K562 (cell line): Measurements from ENCODE around the gene METAP1D. TPM values are rescaled to one million over a fixed set of nuclear protein-coding genes. Genes with fewer than 3 reads are reported as not detected.

ENCODE experiments used
- ATAC-seq: fragments of 200-7000 bp; cut with Tn5 transposase; 3 replicates; pipeline ENCODE4 v1.9.1; 2020; ENCODE audit warnings: moderate library complexity
- BruUV-seq: library from RNA; stranded (reverse); fragments of 400-500 nt; replicated peaks from 2 replicates; lab custom pipeline; 2021; lab: Mats Ljungman, UMichigan
- CTCF ChIA-PET: fragments of 300-600 bp; formaldehyde crosslinking; extraction: SDS; loops from one replicate; lab custom pipeline; 2021; ENCODE audit warnings: low intra/inter-chr PET ratio; lab: Yijun Ruan, JAX
- POLR2A ChIA-PET: fragments of 300-600, 350-650 bp; sonication (Branson Sonifier 250); formaldehyde crosslinking; extraction: SDS; loops from one replicate; lab custom pipeline; 2021; ENCODE audit warnings: antibody characterized with exemption, inconsistent platforms; lab: Yijun Ruan, JAX
- DNase-seq, 4 experiments: peaks; one replicate each; pipeline versions ENCODE4 v3.0.0 to v3.0.0-alpha.2; 2011 to 2018; ENCODE audit warnings: low spot score in 3 of 4, mixed read lengths in 3 of 4; ENCODE audit errors: extremely low read depth in 1 of 4
- FAIRE-seq: peaks from 2 replicates; lab custom pipeline; 2011; peaks lifted over from hg19 to GRCh38; lab: Jason Lieb, UNC
- H2AFZ ChIP-seq: 2 replicates; pipeline ENCODE4 v1.6.0; 2011; ENCODE audit warnings: low read depth, low read length, control low read depth, inconsistent platforms
- H3K27ac ChIP-seq: fragments of 200-600 bp; 3 replicates; pipeline ENCODE4 v1.8.0; 2011; ENCODE audit warnings: low read depth, mild to moderate bottlenecking, control low read depth, inconsistent platforms, low read length, moderate library complexity, mixed read lengths; ENCODE audit errors: extremely low read depth
- H3K27me3 ChIP-seq, 2 experiments: fragments of 300-600 bp in 1 of 2; 2 replicates in 1 of 2; 3 replicates in 1 of 2; pipeline versions ENCODE4 v1.6.0 to v1.8.0; 2011; ENCODE audit warnings: inconsistent platforms in 2 of 2, low read length in 2 of 2, mild to moderate bottlenecking in 1 of 2, mixed read lengths in 1 of 2, moderate library complexity in 1 of 2; ENCODE audit not compliant: control insufficient read depth in 2 of 2, insufficient read depth in 2 of 2
- H3K36me3 ChIP-seq: fragments of 300-600 bp; 3 replicates; pipeline ENCODE4 v1.8.0; 2011; ENCODE audit warnings: mild to moderate bottlenecking, low read length, inconsistent platforms; ENCODE audit not compliant: control insufficient read depth, insufficient read depth
- H3K4me1 ChIP-seq, 2 experiments: fragments of 200-600 bp in 1 of 2; replicated peaks in 1 of 2; 2 replicates in 1 of 2; 3 replicates in 1 of 2; pipeline versions ENCODE4 v1.5.1 to v1.8.0; 2011; ENCODE audit warnings: inconsistent platforms in 2 of 2, low read length in 2 of 2, mild to moderate bottlenecking in 1 of 2, mixed read lengths in 1 of 2, moderate library complexity in 1 of 2; ENCODE audit not compliant: control insufficient read depth in 2 of 2, insufficient read depth in 2 of 2
- H3K4me2 ChIP-seq: 2 replicates; pipeline ENCODE4 v1.6.1; 2011; ENCODE audit warnings: low read length, control low read depth, inconsistent platforms, mixed read lengths; ENCODE audit not compliant: insufficient read depth
- H3K4me3 ChIP-seq: fragments of 200-600 bp; sonication (generic), shearing (Covaris generic); 2 replicates; pipeline ENCODE4 v1.5.1; 2016; ENCODE audit warnings: control low read depth, inconsistent platforms
- H3K79me2 ChIP-seq: fragments of 200-600 bp; 3 replicates; pipeline ENCODE4 v1.8.0; 2011; ENCODE audit warnings: low read length, inconsistent platforms; ENCODE audit not compliant: control insufficient read depth, insufficient read depth
- H3K9ac ChIP-seq, 2 experiments: 2 replicates each; pipeline versions ENCODE4 v1.6.0 to v1.6.1; 2011; ENCODE audit warnings: low read depth in 2 of 2, low read length in 2 of 2, control low read depth in 1 of 2, inconsistent platforms in 1 of 2, mild to moderate bottlenecking in 1 of 2, mixed read lengths in 1 of 2; ENCODE audit not compliant: insufficient read depth in 1 of 2
- H3K9me1 ChIP-seq: one replicate; pipeline ENCODE4 v1.6.0; 2011; ENCODE audit warnings: inconsistent platforms, mild to moderate bottlenecking, low read length, moderate library complexity; ENCODE audit not compliant: control insufficient read depth, insufficient read depth
- H3K9me3 ChIP-seq: replicated peaks from 2 replicates; pipeline ENCODE4 v1.5.1; 2011; ENCODE audit warnings: low read depth, low read length, inconsistent platforms; ENCODE audit not compliant: control insufficient read depth, insufficient read depth
- H4K20me1 ChIP-seq: replicated peaks from 2 replicates; pipeline ENCODE4 v1.6.1; 2011; ENCODE audit warnings: low read length, inconsistent platforms, mixed read lengths; ENCODE audit not compliant: control insufficient read depth, insufficient read depth
- CBFB ChIP-seq: sonication (generic); formaldehyde crosslinking; IDR thresholded peaks from 2 replicates; pipeline ENCODE4 v1.4.0; 2020; ENCODE audit warnings: mild to moderate bottlenecking, missing genetic modification reagents
- GATAD2B ChIP-seq: fragments of 450-650 bp; IDR thresholded peaks from 2 replicates; pipeline ENCODE4 v1.6.1; 2017; ENCODE audit warnings: mild to moderate bottlenecking, borderline replicate concordance
- HNRNPH1 ChIP-seq: fragments of 200-400 bp; formaldehyde crosslinking; optimal IDR thresholded peaks from 2 replicates; pipeline ENCODE3; 2017; ENCODE audit warnings: low read depth, mild to moderate bottlenecking, low read length, moderate library complexity
- MAFK ChIP-seq: IDR thresholded peaks from 2 replicates; pipeline ENCODE4 v1.6.1; 2011; ENCODE audit warnings: low read length, improper control_type of control experiment
- MIER1 ChIP-seq: fragments of 450-650 bp; IDR thresholded peaks from 2 replicates; pipeline ENCODE4 v1.6.1; 2016; ENCODE audit warnings: antibody characterized with exemption, mild to moderate bottlenecking, low read depth
- NKRF ChIP-seq: fragments of 450-650 bp; IDR thresholded peaks from 2 replicates; pipeline ENCODE4 v1.6.1; 2016; ENCODE audit warnings: borderline replicate concordance
- SMARCC2 ChIP-seq: fragments of 450-650 bp; IDR thresholded peaks from 2 replicates; pipeline ENCODE4 v1.6.1; 2017; ENCODE audit warnings: antibody characterized with exemption, moderate library complexity, mild to moderate bottlenecking, low read depth
- SRSF7 ChIP-seq: fragments of 200-400 bp; formaldehyde crosslinking; optimal IDR thresholded peaks from 2 replicates; pipeline ENCODE3; 2017; ENCODE audit warnings: mild to moderate bottlenecking, low read depth, low read length
- ZBTB33 ChIP-seq: sonication (generic); formaldehyde crosslinking; IDR thresholded peaks from 2 replicates; pipeline ENCODE4 v1.8.1; 2023; ENCODE audit warnings: mild to moderate bottlenecking, missing genetic modification reagents
- ZNF24 ChIP-seq: fragments of 450-650 bp; IDR thresholded peaks from 2 replicates; pipeline ENCODE4 v1.6.1; 2016
- ZNF518B ChIP-seq: fragments of 250-450 bp; sonication (Bioruptor Pico); IDR thresholded peaks from 2 replicates; pipeline ENCODE4 v1.5.0; 2021; ENCODE audit warnings: mild to moderate bottlenecking, moderate library complexity
- ZNF589 ChIP-seq: fragments of 200-800 bp; sonication (Bioruptor generic); IDR thresholded peaks from 2 replicates; pipeline ENCODE4 v1.6.1; 2016; ENCODE audit warnings: low read depth, missing genetic modification characterization, missing compliant biosample characterization
- WGBS: fragments of 100-300 bp; shearing (Covaris generic); methylation state at CpG from one replicate; pipeline ENCODE4 v1.1.6; 2016; ENCODE audit warnings: low coverage, mixed read lengths; ENCODE audit not compliant: insufficient coverage; ENCODE audit errors: missing lambda C conversion rate; 5-methylcytosine and 5-hydroxymethylcytosine counted together
- in situ Hi-C: fragments of 300-500 bp; cut with MboI; formaldehyde crosslinking; loops from 4 replicates; pipeline ENCODE4 v1.15.0; 2018; ENCODE audit warnings: inconsistent platforms, mixed read lengths
- intact Hi-C: fragments of 100-400 bp; cut with micrococcal nuclease; formaldehyde crosslinking; loops from 2 replicates; pipeline ENCODE4 v1.14.2; 2022
- polyA plus RNA-seq, 8 experiments: library from polyadenylated mRNA; depleted of rRNA in 4 of 8; stranded (reverse) in 5 of 8; unstranded in 3 of 8; fragments of >200 nt; fragmentation: Nextera tagmentation in 2 of 8; fragmentation: Illumina TruSeq in 1 of 8; extraction: Ambion mirVana in 2 of 8; extraction: Trizol in 1 of 8; gene quantifications; 2 replicates each; pipeline versions ENCODE4 v1.2.1 to v1.2.3, GENCODE V29; 2011 to 2014; ENCODE audit warnings: inconsistent platforms in 1 of 8, missing spikeins in 1 of 8
- total RNA-seq, 7 experiments: library from RNA; depleted of rRNA in 6 of 7; stranded (reverse); fragments of >200 nt in 6 of 7; fragmentation: Illumina TruSeq in 2 of 7; extraction: Trizol in 2 of 7; gene quantifications; 2 replicates each; pipeline versions ENCODE4 v1.2.1 to v1.2.3, GENCODE V29; 2011 to 2021; ENCODE audit warnings: low replicate concordance in 1 of 7

The METAP1D gene
- total and polyA plus RNA-seq, 9 of the 15 experiments (the other 6 are each of a cell fraction or from before 2014, with no cell fraction given), result 8.0 to 23.4 (median 15.7) TPM

GRCh38 chr2:172100080-172100934 lies 100.6 kb downstream of the METAP1D start:
- no peaks in the 10 kb centered on the region for H3K9me1 ChIP-seq
- intact Hi-C loops, result loop anchor here (10.0 kb wide), 1 partner anchor 176 kb away; the partner anchor contains the start of gene HAT1
- WGBS, result 97% methylated on average over 38 of the region's 72 CpGs
- in situ Hi-C loops, result loop anchor here (25.0 kb wide), 1 partner anchor 1138 kb away; no protein-coding TSS in a partner anchor
- H3K4me3 ChIP-seq, result no peak overlapping the region
- peak overlapping the region in 1 of 2 experiments; percentile 20; a peak in 1 of 4 replicates for H3K9ac ChIP-seq
- no peaks in the 10 kb centered on the region for H3K79me2 ChIP-seq
- H3K4me2 ChIP-seq, result no peak overlapping the region
- H4K20me1 ChIP-seq, result no peaks in the 10 kb centered on the region
- no peaks in the 10 kb centered on the region for H3K9me3 ChIP-seq
- POLR2A ChIA-PET, result interaction anchor here (0.6 to 2.4 kb wide), 5 partner anchors 12 to 1152 kb away, joined by 3 to 14 read pairs (median 3); partner anchors contain the start of gene DLX1
- H3K27me3 ChIP-seq, result no peaks in the 10 kb centered on the region; a peak in 1 of 5 replicates
- CTCF ChIA-PET, result no interaction called here
- ATAC-seq (no peak), DNase-seq (no peak), FAIRE-seq (no peak)
- no peaks in the 10 kb centered on the region for H3K36me3 ChIP-seq
- peaks cover 23 to 64% of the 10 kb centered on the region in 2 experiments for H3K4me1 ChIP-seq
- no TSS peak for BruUV-seq
- no peak overlapping the region for H3K27ac ChIP-seq
- no peak overlapping the region for H2AFZ ChIP-seq
- TF ChIP-seq ZBTB33 (peak; percentile 69), HNRNPH1 (no peak), MIER1 (no peak), NKRF (no peak), CBFB (CRISPR knock-in tag) (no peak), ZNF518B (CRISPR knock-in tag) (no peak), GATAD2B (no peak), ZNF24 (no peak), SRSF7 (no peak), SMARCC2 (no peak), ZNF589 (no peak), MAFK (no peak)
